ENCODE results near the gene IZUMO1.

- no peak for TF ChIP-seq EZH2 (IDR thresholded peaks at IDR 0.05; ENCODE audit: borderline replicate concordance, low read depth, low read length, poor library complexity, severe bottlenecking)
- no peak for TF ChIP-seq CTCF (conservative IDR thresholded peaks at IDR 0.05; ENCODE audit: low read depth, low read length)
These were observed 20.2 kb downstream of the IZUMO1 start for GRCh38 chr19:48726556-48726955.
